ENCODE measurements around the gene ZNF101. TPM values are rescaled to one million over a fixed set of nuclear protein-coding genes. Genes with fewer than 3 reads are reported as not detected.
A peak's percentile ranks its signal among the peaks of the same experiment; 100 is the strongest.

ZNF101 gene
- total and polyA plus RNA-seq, 2 donors (not counting 1 experiment from before 2014, with no cell fraction given) = 15.2 to 74.3 TPM

- ATAC-seq (ENCODE audit: low read depth) = no peak
- Histone ChIP-seq H3K27ac (ENCODE audit: low read length in 2 of 2) (peak overlapping the region in 1 of 2 donors; percentile 91), H3K27me3 (replicated peaks in 1 of 4; ENCODE audit: control extremely low read depth in 1 of 4, control insufficient read depth in 3 of 4, insufficient read depth in 4 of 4, low read length in 3 of 4) (no peaks in the 10 kb centered on the region), H4K20me1 (ENCODE audit: control insufficient read depth, insufficient read depth, low read length, poor library complexity, severe bottlenecking) (peaks cover 13% of the 10 kb centered on the region), H3K36me3 (replicated peaks in 1 of 2; ENCODE audit: control extremely low read depth in 1 of 2, control insufficient read depth in 1 of 2, extremely low read depth in 1 of 2, insufficient read depth in 2 of 2, low read length in 1 of 2) (peaks cover 4 to 22% of the 10 kb centered on the region in 2 experiments), H3K9me3 (ENCODE audit: control extremely low read depth in 1 of 3, control insufficient read depth in 2 of 3, insufficient read depth in 1 of 3, low read length in 2 of 3) (peaks cover 0 to 23% (median 0%) of the 10 kb centered on the region in 3 donors), H3K79me2 (ENCODE audit: control insufficient read depth, insufficient read depth, low read length) (peaks cover 66% of the 10 kb centered on the region), H2AFZ (ENCODE audit: insufficient read depth, low read depth, low read length, poor library complexity, severe bottlenecking) (no peak overlapping the region), H3K9ac (ENCODE audit: low read length) (peak overlapping the region; percentile 95), H3K4me1 (ENCODE audit: control insufficient read depth in 2 of 2, insufficient read depth in 2 of 2, low read length in 2 of 2) (peaks cover 31 to 46% of the 10 kb centered on the region in 2 donors), H3K4me3 (ENCODE audit: control extremely low read depth in 1 of 5, extremely low read depth in 1 of 5, insufficient read depth in 1 of 5, low read depth in 2 of 5, low read length in 4 of 5) (peak overlapping the region; percentile 62 to 98 (median 96)), H3K4me2 (replicated peaks; ENCODE audit: low read depth, low read length, poor library complexity, severe bottlenecking) (peak overlapping the region; percentile 92)
- Mint-ChIP-seq H3K4me1 (peaks cover 43% of the 10 kb centered on the region), H3K27ac (peak overlapping the region; percentile 99), H3K9me3 (ENCODE audit: insufficient read depth) (no peaks in the 10 kb centered on the region), H3K4me3 (peak overlapping the region; percentile 99), H3K27me3 (no peaks in the 10 kb centered on the region)
- ChIA-PET POLR2A (interaction anchor here (0.7 to 1.6 kb wide), 4 partner anchors 8 to 152 kb away, joined by 3 to 9 read pairs (median 3); partner anchors contain the start of gene ZNF506), CTCF (interaction anchor here (1.2 kb wide), 1 partner anchor 289 kb away, joined by 5 read pairs; no protein-coding TSS in a partner anchor)
- intact Hi-C loops (cut with micrococcal nuclease) = no loop called here
- TF ChIP-seq EZH2 (IDR thresholded peaks at IDR 0.05; ENCODE audit: borderline replicate concordance, insufficient read depth, low read depth, low read length, poor library complexity, severe bottlenecking) = no peak
- TF ChIP-seq, protein P1, sequence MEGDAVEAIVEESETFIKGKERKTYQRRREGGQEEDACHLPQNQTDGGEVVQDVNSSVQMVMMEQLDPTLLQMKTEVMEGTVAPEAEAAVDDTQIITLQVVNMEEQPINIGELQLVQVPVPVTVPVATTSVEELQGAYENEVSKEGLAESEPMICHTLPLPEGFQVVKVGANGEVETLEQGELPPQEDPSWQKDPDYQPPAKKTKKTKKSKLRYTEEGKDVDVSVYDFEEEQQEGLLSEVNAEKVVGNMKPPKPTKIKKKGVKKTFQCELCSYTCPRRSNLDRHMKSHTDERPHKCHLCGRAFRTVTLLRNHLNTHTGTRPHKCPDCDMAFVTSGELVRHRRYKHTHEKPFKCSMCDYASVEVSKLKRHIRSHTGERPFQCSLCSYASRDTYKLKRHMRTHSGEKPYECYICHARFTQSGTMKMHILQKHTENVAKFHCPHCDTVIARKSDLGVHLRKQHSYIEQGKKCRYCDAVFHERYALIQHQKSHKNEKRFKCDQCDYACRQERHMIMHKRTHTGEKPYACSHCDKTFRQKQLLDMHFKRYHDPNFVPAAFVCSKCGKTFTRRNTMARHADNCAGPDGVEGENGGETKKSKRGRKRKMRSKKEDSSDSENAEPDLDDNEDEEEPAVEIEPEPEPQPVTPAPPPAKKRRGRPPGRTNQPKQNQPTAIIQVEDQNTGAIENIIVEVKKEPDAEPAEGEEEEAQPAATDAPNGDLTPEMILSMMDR (IDR thresholded peaks at IDR 0.05) = no peak
- 87% methylated on average over 9 of the region's 10 CpGs for WGBS (ENCODE audit: insufficient coverage)
- DNase-seq = no peak
These were observed 1.5 kb downstream of the ZNF101 start for GRCh38 chr19:19670070-19670551.

DNA sequence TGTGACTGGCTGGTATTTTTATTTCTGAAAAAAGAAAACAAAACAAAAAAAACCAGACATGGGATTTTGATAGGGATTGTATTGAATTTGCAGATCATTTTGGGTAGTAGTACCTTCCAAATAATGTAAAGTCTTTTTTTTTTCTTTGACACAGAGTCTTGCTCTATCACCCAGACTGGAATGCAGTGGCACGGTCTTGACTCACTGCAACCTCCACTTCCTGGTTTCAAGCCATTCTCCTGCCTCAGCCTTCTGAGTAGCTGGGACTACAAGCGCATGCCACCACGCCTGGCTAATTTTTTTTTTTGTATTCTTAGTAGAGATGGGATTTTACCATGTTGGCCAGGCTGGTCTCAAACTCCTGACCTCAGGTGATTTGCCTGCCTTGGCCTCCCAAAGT is 4.2 kb downstream of the ZNF101 start:
- WGBS (ENCODE audit: insufficient coverage) = 83% methylated on average over 1 of the region's 3 CpGs
- no peak for TF ChIP-seq EZH2 (IDR thresholded peaks at IDR 0.05; ENCODE audit: borderline replicate concordance, insufficient read depth, low read depth, low read length, poor library complexity, severe bottlenecking)
- TF ChIP-seq, protein P1 (IDR thresholded peaks at IDR 0.05) = no peak
- Histone ChIP-seq H3K4me3 (ENCODE audit: control extremely low read depth in 1 of 5, extremely low read depth in 1 of 5, insufficient read depth in 1 of 5, low read depth in 2 of 5, low read length in 4 of 5) (no peak overlapping the region), H3K4me2 (replicated peaks; ENCODE audit: low read depth, low read length, poor library complexity, severe bottlenecking) (no peak overlapping the region), H4K20me1 (ENCODE audit: control insufficient read depth, insufficient read depth, low read length, poor library complexity, severe bottlenecking) (peaks cover 28% of the 10 kb centered on the region), H3K4me1 (ENCODE audit: control insufficient read depth in 2 of 2, insufficient read depth in 2 of 2, low read length in 2 of 2) (peaks cover 16 to 24% of the 10 kb centered on the region in 2 donors), H2AFZ (ENCODE audit: insufficient read depth, low read depth, low read length, poor library complexity, severe bottlenecking) (no peak overlapping the region), H3K27ac (ENCODE audit: low read length in 2 of 2) (no peak overlapping the region), H3K79me2 (ENCODE audit: control insufficient read depth, insufficient read depth, low read length) (peaks cover 87% of the 10 kb centered on the region), H3K36me3 (replicated peaks in 1 of 2; ENCODE audit: control extremely low read depth in 1 of 2, control insufficient read depth in 1 of 2, extremely low read depth in 1 of 2, insufficient read depth in 2 of 2, low read length in 1 of 2) (peaks cover 16 to 47% of the 10 kb centered on the region in 2 experiments), H3K9me3 (ENCODE audit: control extremely low read depth in 1 of 3, control insufficient read depth in 2 of 3, insufficient read depth in 1 of 3, low read length in 2 of 3) (peaks cover 0 to 28% (median 4%) of the 10 kb centered on the region in 3 donors), H3K27me3 (replicated peaks in 1 of 4; ENCODE audit: control extremely low read depth in 1 of 4, control insufficient read depth in 3 of 4, insufficient read depth in 4 of 4, low read length in 3 of 4) (no peaks in the 10 kb centered on the region), H3K9ac (ENCODE audit: low read length) (no peak overlapping the region)
- Mint-ChIP-seq H3K4me3 (no peak overlapping the region), H3K27me3 (no peaks in the 10 kb centered on the region), H3K27ac (no peak overlapping the region), H3K9me3 (ENCODE audit: insufficient read depth) (no peaks in the 10 kb centered on the region), H3K4me1 (peaks cover 45% of the 10 kb centered on the region)
- no peak for DNase-seq
- ChIA-PET CTCF (interaction anchor here (0.7 to 1.2 kb wide), 2 partner anchors 103 to 752 kb away, joined by 3 read pairs; no protein-coding TSS in a partner anchor), POLR2A (interaction anchor here (0.7 kb wide), 2 partner anchors 35 to 141 kb away, joined by 4 to 5 read pairs; no protein-coding TSS in a partner anchor)
- intact Hi-C loops (cut with micrococcal nuclease) = no loop called here
- ATAC-seq (ENCODE audit: low read depth) = no peak

Data from B cell (primary cell).